GM21528 (cell line): ENCODE results near the gene BCL7A.

Source experiments
- ATAC-seq: cut with Tn5 transposase; IDR thresholded peaks from one replicate; pipeline ENCODE4 v1.9.1; 2021; ENCODE audit warnings: mild to moderate bottlenecking, moderate library complexity; ENCODE audit not compliant: unreplicated experiment, low FRiP score

BCL7A gene

GRCh38 chr12:122111089-122111641 is 89.5 kb downstream of the BCL7A start:
- ATAC-seq, result no peak
